Measurements from ENCODE around the gene CCDC107. TPM values are rescaled to one million over a fixed set of nuclear protein-coding genes. Genes with fewer than 3 reads are reported as not detected.

Gene CCDC107
- total and polyA plus RNA-seq, 2 experiments from 2014 or later, result 6.9 to 18.4 TPM

GRCh38 chr9:35691757-35692301, 33.7 kb downstream of the CCDC107 start (continued):
- TF ChIP-seq JUNB (IDR thresholded peaks at IDR 0.05; ENCODE audit: unreplicated experiment), result no peak
- TF ChIP-seq ZNF114 (CRISPR knock-in tag; IDR thresholded peaks at IDR 0.05), result no peak
- TF ChIP-seq ZNF331 (CRISPR knock-in tag; IDR thresholded peaks at IDR 0.05; ENCODE audit: low read depth), result no peak
- TF ChIP-seq CTCF (conservative IDR thresholded peaks at IDR 0.05; ENCODE audit: low read depth in 2 of 2), result peak; percentile 13 to 26; a peak in 3 of 4 replicates

GRCh38 chr9:35695943-35696401, 37.9 kb downstream of the CCDC107 start:
- peaks cover 5% of the 10 kb centered on the region for H3K27me3 Mint-ChIP-seq (ENCODE audit: insufficient read depth, low read depth, poor library complexity)
- Histone ChIP-seq H3K4me2 (no peak overlapping the region), H3K27ac (ENCODE audit: low read depth) (no peak overlapping the region), H3K4me3 (no peak overlapping the region), H3K27me3 (ENCODE audit: insufficient read depth) (no peaks in the 10 kb centered on the region), H3K79me2 (replicated peaks; ENCODE audit: insufficient read depth) (no peaks in the 10 kb centered on the region), H3K4me1 (ENCODE audit: insufficient read depth) (no peaks in the 10 kb centered on the region), H3F3A (replicated peaks; ENCODE audit: low read depth) (peaks cover 6% of the 10 kb centered on the region), H2AFZ (no peak overlapping the region), H3K36me3 (ENCODE audit: insufficient read depth) (peaks cover 19% of the 10 kb centered on the region; the same call in 1 of the 2 replicates), H3K9me2 (ENCODE audit: insufficient read depth) (no peaks in the 10 kb centered on the region), H4K20me1 (replicated peaks; ENCODE audit: insufficient read depth) (no peaks in the 10 kb centered on the region)
- no peaks in the 10 kb centered on the region; the same call in 1 of the 3 replicates for H3K9me3 Mint-ChIP-seq
- ATAC-seq (no peak), DNase-seq (ENCODE audit: low spot score) (no peak)
- H3K4me3 Mint-ChIP-seq, result no peak overlapping the region
- H3K27ac Mint-ChIP-seq, result no peak overlapping the region
- H3K36me3 Mint-ChIP-seq (ENCODE audit: low read depth), result peaks cover 3% of the 10 kb centered on the region
- H3K4me1 Mint-ChIP-seq, result peaks cover 9% of the 10 kb centered on the region
- no peak for TF ChIP-seq NANOG (IDR thresholded peaks at IDR 0.05; ENCODE audit: borderline replicate concordance)
- no peak for TF ChIP-seq CTCF (conservative IDR thresholded peaks at IDR 0.05; ENCODE audit: low read depth in 2 of 2)
- TF ChIP-seq STAT1 (IDR thresholded peaks at IDR 0.05; ENCODE audit: unreplicated experiment), result no peak
- TF ChIP-seq ZNF331 (CRISPR knock-in tag; IDR thresholded peaks at IDR 0.05; ENCODE audit: low read depth), result no peak
- TF ChIP-seq ETS1 (IDR thresholded peaks at IDR 0.05), result no peak
- no peak for TF ChIP-seq JUNB (IDR thresholded peaks at IDR 0.05; ENCODE audit: unreplicated experiment)
- TF ChIP-seq REST (IDR thresholded peaks at IDR 0.05; ENCODE audit: unreplicated experiment), result no peak
- no peak for TF ChIP-seq EZH2 (IDR thresholded peaks at IDR 0.05; ENCODE audit: low read depth, unreplicated experiment)
